ENCODE data around the gene PIK3C2G. TPM values are rescaled to one million over a fixed set of nuclear protein-coding genes. Genes with fewer than 3 reads are reported as not detected.

Gene PIK3C2G
- total RNA-seq, 1 experiment from 2014 or later: not detected

DNA sequence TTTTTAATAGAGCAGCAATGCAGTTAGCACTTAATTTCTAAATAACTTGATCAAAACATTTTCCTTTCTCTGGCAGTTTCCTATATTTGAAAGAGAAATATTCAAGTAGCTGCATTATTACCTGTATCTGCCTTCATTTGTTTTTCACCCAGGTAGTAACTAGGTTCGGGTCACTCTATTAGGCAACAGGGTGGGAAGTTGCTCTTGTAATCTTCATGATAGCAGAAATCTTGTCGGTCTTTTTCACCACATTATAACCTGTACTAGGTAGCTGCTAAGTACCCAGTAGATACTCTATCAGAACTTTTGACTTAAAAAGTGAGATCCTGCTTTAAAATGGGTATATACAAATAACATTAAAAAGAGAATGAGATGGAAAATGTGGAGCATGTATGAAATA lies 2.4 kb upstream of the PIK3C2G start:
- no peak overlapping the region for H3K27ac ChIP-seq (ENCODE audit: low read length)
- in situ Hi-C loops (cut with HindIII; ENCODE audit: low pct_unique_long_range_greater_than_20kb, low sequenced_read_pairs) (no loop called here), intact Hi-C loops (cut with micrococcal nuclease; ENCODE audit: unreplicated experiment) (no loop called here)
- no peak overlapping the region for H3K4me3 ChIP-seq (ENCODE audit: low read depth in 2 of 2, low read length in 2 of 2)
- no peaks in the 10 kb centered on the region for H3K36me3 ChIP-seq (ENCODE audit: control insufficient read depth, insufficient read depth, low read length)
- DNase-seq (ENCODE audit: low read depth, low spot score) (no peak), ATAC-seq (no peak)
- ChIA-PET CTCF (no interaction called here), POLR2A (no interaction called here)
- no peaks in the 10 kb centered on the region for H3K4me1 ChIP-seq (ENCODE audit: control insufficient read depth, insufficient read depth, low read length)
- BruUV-seq (replicated peaks): no TSS peak
- H3K9me3 ChIP-seq (ENCODE audit: control insufficient read depth, insufficient read depth, low read depth, low read length): no peaks in the 10 kb centered on the region
- TF ChIP-seq TCF7L2 (IDR thresholded peaks at IDR 0.05; ENCODE audit: low read depth, low read length): no peak
- no peak for TF ChIP-seq CTCF (IDR thresholded peaks at IDR 0.05)
- TF ChIP-seq REST (IDR thresholded peaks at IDR 0.05; ENCODE audit: insufficient read depth in 1 of 2, low read depth in 2 of 2, low read length in 1 of 2): no peak
- TF ChIP-seq POLR2AphosphoS5 (IDR thresholded peaks at IDR 0.05; ENCODE audit: low read depth, low read length): no peak
- no peak for TF ChIP-seq SIN3A (IDR thresholded peaks at IDR 0.05; ENCODE audit: borderline replicate concordance, insufficient read depth, low read depth, low read length)
- no peaks in the 10 kb centered on the region for H3K27me3 ChIP-seq (ENCODE audit: control insufficient read depth, insufficient read depth, low read length)

- ChIA-PET POLR2A (no interaction called here), CTCF (no interaction called here)
- Histone ChIP-seq H3K4me1 (ENCODE audit: control insufficient read depth, insufficient read depth, low read length) (no peaks in the 10 kb centered on the region), H3K27ac (ENCODE audit: low read length) (no peak overlapping the region), H3K27me3 (ENCODE audit: control insufficient read depth, insufficient read depth, low read length) (no peaks in the 10 kb centered on the region), H3K36me3 (ENCODE audit: control insufficient read depth, insufficient read depth, low read length) (no peaks in the 10 kb centered on the region), H3K9me3 (ENCODE audit: control insufficient read depth, insufficient read depth, low read depth, low read length) (no peaks in the 10 kb centered on the region), H3K4me3 (ENCODE audit: low read depth in 2 of 2, low read length in 2 of 2) (no peak overlapping the region)
- ATAC-seq (no peak), DNase-seq (ENCODE audit: low read depth, low spot score) (no peak)
- intact Hi-C loops (cut with micrococcal nuclease; ENCODE audit: unreplicated experiment): no loop called here
- TF ChIP-seq SIN3A (IDR thresholded peaks at IDR 0.05; ENCODE audit: borderline replicate concordance, insufficient read depth, low read depth, low read length) (no peak), CTCF (IDR thresholded peaks at IDR 0.05) (no peak)
- in situ Hi-C loops (cut with HindIII; ENCODE audit: low pct_unique_long_range_greater_than_20kb, low sequenced_read_pairs): no loop called here
- no TSS peak for BruUV-seq (replicated peaks)
Measured at GRCh38 chr12:18259906-18260682, 1.2 kb upstream of the PIK3C2G start.
